ENCODE results near the gene NBPF1.
"Not testable (repeated sequence)": the region's sequence is repeated elsewhere in the genome, so short reads cannot be mapped to it uniquely, and the experiment has no call there.

- TF ChIP-seq CTCF (IDR thresholded peaks at IDR 0.05; ENCODE audit: low read length); EZH2 (IDR thresholded peaks at IDR 0.05; ENCODE audit: borderline replicate concordance, low read length): not testable (repeated sequence)
Measured at GRCh38 chr1:16602336-16603011, 10.9 kb downstream of the NBPF1 start.

All from OCI-LY1 (cell line).